GM18519 (cell line): Measurements from ENCODE around the gene KYAT1.

Source experiments
- ATAC-seq: cut with Tn5 transposase; IDR thresholded peaks from one replicate; pipeline ENCODE4 v1.9.1; 2021; ENCODE audit warnings: mild to moderate bottlenecking, moderate library complexity; ENCODE audit not compliant: unreplicated experiment, low FRiP score

The KYAT1 gene

GRCh38 chr9:128881884-128882676 lies at the start of gene KYAT1, which contains the start of gene LRRC8A:
Gene KYAT1, minus strand, starts transcription at chr9:128881950. Its CDS starts 36,545 bp downstream, at chr9:128845405.
Gene LRRC8A, plus strand, starts transcription at chr9:128882133. Its CDS starts 25,032 bp downstream, at chr9:128907165.
- peak; percentile 76 for ATAC-seq

DNA sequence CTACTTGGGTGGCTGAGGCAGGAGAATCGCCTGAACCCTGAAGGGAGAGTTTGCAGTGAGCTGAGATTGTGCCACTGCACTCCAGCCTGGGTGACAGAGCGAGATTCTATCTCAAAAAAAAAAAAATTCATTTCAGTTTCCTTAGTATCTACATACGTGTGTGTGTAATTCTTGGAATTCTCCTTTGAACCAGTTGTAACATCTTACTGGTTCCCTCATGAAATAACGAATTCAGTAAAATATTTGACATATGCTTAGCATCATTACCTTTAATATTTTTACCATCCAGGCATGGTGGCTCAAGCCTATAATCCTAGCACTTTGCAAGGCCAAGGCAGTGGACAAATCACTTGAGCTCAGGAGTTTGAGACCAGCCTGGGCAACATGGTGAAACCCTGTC lies 47.8 kb upstream of the KYAT1 start:
- no peak for ATAC-seq

- no peak for ATAC-seq
Observed at GRCh38 chr9:128928624-128929023, 46.9 kb upstream of the KYAT1 start.

GRCh38 chr9:128927731-128928411 lies 46.1 kb upstream of the KYAT1 start:
- no peak for ATAC-seq

DNA sequence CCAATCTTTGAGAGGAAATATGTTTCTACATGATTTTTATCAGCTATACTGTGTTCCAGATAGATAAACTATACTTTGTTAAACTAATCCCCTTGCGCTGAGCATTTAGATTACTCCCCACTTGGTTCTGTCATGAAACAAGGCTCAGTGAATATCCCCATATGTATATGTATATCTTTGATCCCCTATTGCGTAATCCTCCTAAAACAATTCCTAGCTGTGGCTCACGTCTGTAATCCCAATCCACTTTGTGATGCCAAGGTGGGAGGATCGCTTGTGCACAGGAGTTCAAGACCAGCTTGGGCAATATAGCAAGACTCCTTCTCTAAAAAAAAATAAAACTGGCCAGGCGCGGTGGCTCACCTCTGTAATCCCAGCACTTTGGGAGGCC lies 41.7 kb upstream of the KYAT1 start:
- no peak for ATAC-seq

DNA sequence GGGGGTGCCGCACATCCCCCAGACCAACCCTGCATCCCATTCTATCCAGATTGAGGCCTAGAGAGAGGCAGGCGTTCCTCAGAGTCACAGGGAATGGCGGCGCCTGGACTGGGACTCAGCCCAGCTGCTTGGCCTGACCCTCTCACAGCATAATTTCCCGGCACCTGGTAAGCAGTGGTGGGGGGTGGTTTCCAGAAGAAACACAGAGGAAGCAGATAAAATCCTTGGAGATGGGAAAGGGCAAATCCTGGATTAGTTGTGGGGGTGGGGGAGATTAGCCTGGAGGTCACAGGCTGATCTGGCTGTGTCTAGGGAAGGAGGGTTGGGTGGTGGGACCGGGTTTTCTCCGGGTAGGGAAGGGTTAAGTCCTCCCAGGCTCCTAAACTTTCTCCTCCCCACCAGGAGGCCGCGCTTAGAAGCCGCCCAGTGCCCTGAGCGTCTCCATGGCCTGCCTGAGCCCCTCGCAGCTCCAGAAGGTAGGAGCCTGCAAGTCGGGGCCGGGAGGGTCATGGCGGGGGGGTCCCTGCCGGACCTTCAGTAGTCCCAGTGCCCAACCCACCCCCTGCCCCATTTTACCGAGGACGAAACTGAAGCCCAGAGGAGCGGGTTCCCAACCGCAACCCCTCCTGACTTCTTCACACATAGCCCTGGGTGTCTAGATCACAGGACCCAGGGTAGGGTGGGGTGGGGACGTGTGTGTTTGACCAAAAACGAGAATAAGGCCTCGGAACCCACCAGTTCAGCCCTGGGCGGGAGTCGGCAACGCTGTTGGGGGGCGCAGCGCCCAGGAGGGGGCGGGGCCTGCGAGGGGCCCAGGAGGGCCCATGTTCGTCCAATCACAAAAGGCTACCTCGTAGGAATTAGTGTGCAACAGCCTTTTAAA lies 40.4 kb upstream of the KYAT1 start:
- ATAC-seq, result no peak

DNA sequence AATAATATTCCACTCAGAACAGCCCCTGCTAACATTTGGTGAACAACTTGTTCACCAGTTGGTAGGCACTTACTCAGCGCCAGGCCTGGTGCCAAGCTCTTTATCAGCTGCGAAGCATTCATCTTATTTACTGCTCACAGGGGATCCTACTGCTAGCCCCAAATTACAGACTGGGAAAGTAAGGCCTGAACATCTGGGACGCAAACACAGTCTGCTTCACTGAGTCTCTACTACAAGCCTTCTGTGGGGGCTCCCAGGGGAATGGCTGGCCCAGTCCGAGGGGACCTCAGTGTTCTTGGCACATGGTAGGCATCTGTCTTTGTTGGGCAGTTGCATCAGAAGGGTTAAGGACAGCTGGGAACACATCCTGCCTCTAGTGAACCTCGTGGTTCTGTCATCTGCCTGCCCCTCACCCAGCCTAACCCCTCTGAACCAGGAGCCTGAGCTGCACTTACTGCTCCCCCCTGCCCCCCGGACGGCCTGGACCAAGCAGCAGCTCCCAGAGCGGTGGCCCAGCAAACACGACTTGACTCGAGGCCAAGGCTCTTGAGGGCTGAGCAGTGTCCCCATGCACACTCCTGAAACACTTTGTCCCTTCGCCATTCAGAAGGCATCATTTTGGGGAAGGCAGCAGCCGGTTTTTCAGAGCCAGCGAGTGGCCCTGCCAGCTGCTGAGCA lies 38.8 kb upstream of the KYAT1 start, which contains the start of gene PHYHD1:
TSS of gene PHYHD1 (plus strand) at position 602 of the 678 bp plus-strand sequence. CDS start 1,342 bp downstream, outside the sequence.
- ATAC-seq, result no peak

DNA sequence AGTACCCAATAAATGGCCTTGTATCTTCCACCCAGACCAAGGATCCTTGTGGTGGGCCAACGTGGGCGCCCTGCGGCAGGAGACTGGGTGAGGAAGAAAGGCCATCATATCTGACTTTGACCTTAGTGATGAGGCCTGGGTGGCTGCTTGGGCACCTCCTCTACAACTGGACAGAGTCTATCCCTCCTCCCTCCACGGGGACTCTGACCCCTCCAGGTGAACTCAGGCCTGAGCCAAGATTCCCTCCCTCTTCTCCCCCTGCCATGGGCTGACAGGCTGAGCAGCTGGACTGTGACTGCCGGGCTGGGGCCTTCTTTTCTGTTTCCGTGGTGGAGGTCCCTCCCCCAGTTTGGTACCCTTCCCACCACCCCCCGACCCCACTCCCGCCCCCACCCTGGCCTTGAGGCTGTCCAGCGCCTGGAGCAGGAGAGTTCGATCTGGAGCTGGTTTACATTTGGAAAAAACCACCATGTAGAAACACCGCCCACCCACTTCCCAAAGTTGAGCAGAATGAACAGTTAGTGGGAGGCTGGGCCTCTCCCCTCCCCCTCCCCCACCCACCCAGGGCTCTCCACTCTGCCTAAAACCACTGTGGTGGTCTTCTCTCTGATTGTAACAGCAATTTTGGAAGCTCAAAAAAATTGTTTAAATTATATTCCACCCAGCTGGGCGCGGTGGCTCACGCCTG lies 37.8 kb upstream of the KYAT1 start:
- no peak for ATAC-seq

- no peak for ATAC-seq
Observed at GRCh38 chr9:128918921-128919320, 37.2 kb upstream of the KYAT1 start.

- no peak for ATAC-seq
Observed at GRCh38 chr9:128917151-128917849, 35.5 kb upstream of the KYAT1 start.

GRCh38 chr9:128916745-128917144 lies 35.0 kb upstream of the KYAT1 start:
- no peak for ATAC-seq

GRCh38 chr9:128916204-128916603 lies 34.5 kb upstream of the KYAT1 start:
- no peak for ATAC-seq

GRCh38 chr9:128913995-128914772 lies 32.4 kb upstream of the KYAT1 start:
- no peak for ATAC-seq

DNA sequence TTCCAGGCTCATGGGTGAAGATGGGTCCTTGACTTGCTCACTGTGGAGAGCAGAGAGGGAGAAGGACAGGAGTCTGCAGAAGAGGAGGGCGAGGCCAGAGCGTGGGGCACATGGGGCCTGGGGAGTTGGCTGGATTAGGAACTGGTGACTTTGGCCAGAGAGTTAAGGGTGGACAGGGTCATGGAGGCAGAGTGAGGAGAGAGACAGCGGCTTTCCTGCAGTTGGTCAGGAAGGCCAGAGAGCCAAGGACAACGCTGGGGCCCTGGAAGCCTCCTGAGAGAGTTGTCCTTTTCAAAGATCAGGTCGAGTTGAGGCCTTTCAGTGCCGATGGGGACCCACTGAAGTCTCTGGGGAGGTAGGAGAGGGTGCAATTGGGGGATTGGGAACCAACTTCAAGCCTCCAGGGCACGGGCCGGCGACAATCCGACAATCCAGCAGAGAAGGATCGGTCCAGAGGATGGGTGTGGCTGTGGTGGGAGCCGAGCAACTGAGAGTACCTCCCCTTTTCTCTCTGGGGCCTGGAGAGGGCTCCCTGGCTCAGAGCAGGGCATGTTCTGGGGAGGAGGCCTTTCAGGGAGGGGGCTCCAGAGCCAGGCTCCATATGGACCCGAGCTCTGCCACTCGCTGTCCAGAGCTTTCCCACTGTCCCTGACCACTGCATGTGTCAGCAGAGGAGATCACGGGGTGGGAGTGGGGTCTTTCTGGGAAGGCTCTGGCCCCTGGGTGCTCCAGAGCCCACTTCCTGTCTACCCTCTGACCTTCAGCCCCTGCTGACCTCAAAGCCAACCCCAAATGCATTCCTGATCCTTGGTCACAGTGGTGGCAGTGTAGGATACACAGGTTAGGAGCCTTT lies 31.5 kb upstream of the KYAT1 start:
- ATAC-seq, result no peak

DNA sequence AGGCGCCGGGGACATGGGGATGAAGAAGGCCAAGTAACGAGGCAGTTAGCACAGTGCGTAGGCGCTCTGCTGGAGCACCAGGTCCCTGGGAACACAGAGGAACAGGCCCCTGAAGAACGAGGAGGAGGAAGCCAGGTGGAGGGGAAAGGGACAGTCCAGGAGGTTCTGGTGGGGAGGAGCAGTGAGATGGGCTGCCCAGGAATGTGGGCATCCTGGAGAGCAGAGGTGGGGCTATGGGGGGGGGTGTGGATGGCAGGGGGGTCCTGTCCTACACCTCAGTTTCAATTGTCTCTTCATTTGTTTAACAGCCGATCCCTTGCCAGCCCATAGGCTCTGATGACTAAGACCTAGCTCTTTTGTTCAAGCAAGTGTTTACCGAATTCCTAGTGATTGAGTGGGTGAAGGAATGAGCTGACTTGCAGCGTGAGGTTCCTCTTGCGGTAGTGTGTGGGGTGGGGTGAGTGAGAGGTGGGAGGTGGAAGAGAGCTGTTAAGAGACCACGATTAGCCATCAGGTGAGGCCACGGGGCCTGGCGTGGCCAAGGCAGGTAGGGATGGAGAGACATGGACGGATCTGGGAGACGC lies 30.6 kb upstream of the KYAT1 start:
- no peak for ATAC-seq

DNA sequence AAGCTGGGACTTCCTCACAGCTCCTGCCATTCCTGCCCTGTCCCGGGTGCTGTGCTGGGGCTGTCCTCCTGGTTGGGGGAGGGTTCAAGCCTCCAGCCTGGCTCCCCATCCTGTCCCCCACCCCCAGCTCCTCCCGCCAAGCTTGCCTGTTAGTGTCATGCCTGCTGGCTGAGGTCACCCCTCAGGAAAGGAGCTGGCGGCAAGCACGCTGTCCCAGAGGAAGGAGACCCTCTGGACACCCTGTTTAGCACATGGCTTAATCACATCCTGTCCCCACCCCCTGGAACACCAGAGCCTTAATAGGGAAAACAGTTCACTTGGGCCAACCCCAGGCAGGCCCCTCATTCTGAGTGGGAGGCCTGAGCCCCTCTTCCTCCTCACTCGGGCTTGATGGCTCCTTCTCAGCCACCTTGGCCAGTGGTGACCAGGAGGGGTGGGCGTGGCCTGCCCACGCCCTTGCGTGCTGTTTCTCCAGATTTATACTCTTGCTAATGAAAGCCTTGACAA lies 29.8 kb upstream of the KYAT1 start:
- ATAC-seq, result no peak

DNA sequence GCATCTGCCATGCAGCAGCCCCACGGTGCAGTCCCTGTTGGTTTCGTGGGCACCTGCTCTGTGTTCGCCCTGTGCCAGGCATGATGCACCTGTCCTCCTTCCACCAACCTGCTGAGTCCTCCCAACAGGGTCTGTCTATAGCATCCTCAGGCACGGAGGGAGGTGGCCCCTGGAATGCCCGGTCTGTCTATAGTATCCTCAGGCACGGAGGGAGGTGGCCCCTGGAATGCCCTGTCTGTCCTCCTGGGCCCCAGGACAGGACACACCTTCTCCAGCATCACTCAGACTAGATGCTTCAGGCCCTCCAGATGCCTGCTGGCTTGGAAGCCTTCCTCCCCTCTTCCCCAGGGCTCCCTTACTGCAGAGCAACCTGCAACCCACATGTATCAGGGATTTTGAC lies 29.2 kb upstream of the KYAT1 start:
- no peak for ATAC-seq
